Stimulated activated CD4-positive, alpha-beta T cell treated with anti-CD3 and anti-CD28 coated beads, TNF-alpha, amount 100 ng/mL, for 24 hours (primary cell): ENCODE data around the gene MRPL28.
"Not testable (repeated sequence)": the region's sequence is repeated elsewhere in the genome, so short reads cannot be mapped to it uniquely, and the experiment has no call there.

Experiments
- DNase-seq, 3 experiments: peaks; one replicate each; pipeline ENCODE4 v3.0.0-alpha.2; 2020; ENCODE audit warnings: low read depth in 3 of 3

The MRPL28 gene

GRCh38 chr16:373848-374615, 3.7 kb upstream of the MRPL28 start:
- no peak for DNase-seq

GRCh38 chr16:373020-373598, 2.8 kb upstream of the MRPL28 start:
- no peak for DNase-seq

- no peak for DNase-seq
These were observed 2.1 kb upstream of the MRPL28 start for GRCh38 chr16:372302-372983.

GRCh38 chr16:371515-372301, 1.4 kb upstream of the MRPL28 start:
- no peak for DNase-seq

GRCh38 chr16:370979-371514, 709 bp upstream of the MRPL28 start:
- no peak for DNase-seq

GRCh38 chr16:369866-370436, 387 bp downstream of the MRPL28 start:
- no peak for DNase-seq

GRCh38 chr16:369275-369865, 968 bp downstream of the MRPL28 start:
- no peak for DNase-seq

- no peak for DNase-seq
These were observed 1.8 kb downstream of the MRPL28 start for GRCh38 chr16:368388-369158.

GRCh38 chr16:367333-367903, 2.9 kb downstream of the MRPL28 start:
- DNase-seq: no peak

- no peak for DNase-seq
These were observed 3.9 kb downstream of the MRPL28 start for GRCh38 chr16:366476-366875.

GRCh38 chr16:364595-365491, 5.5 kb downstream of the MRPL28 start:
- no peak for DNase-seq

- no peak for DNase-seq
These were observed 6.4 kb downstream of the MRPL28 start for GRCh38 chr16:363766-364490.

GRCh38 chr16:363110-363765, 7.1 kb downstream of the MRPL28 start:
- no peak for DNase-seq

- DNase-seq: not testable (repeated sequence)
These were observed 7.7 kb downstream of the MRPL28 start for GRCh38 chr16:362702-362999.

GRCh38 chr16:361872-362701, 8.3 kb downstream of the MRPL28 start:
- peak; percentile 46 to 73 (median 64) for DNase-seq

- no peak for DNase-seq
These were observed 8.9 kb downstream of the MRPL28 start for GRCh38 chr16:361341-361871.
